Suprapubic skin (tissue), 4 donors: ENCODE measurements around the gene CDC42EP1.

Experiments
- POLR2A ChIP-seq, 2 donors: fragments of 450-650 bp; IDR thresholded peaks; one replicate each; pipeline ENCODE4 v1.6.1; 2017; ENCODE audit warnings: antibody characterized with exemption in 2 of 2, mild to moderate bottlenecking in 2 of 2, moderate library complexity in 2 of 2
- POLR2AphosphoS5 ChIP-seq, 3 donors: sonication (generic); formaldehyde crosslinking; IDR thresholded peaks; one replicate each; pipeline ENCODE4 v1.6.1; 2017; ENCODE audit warnings: antibody characterized with exemption in 3 of 3
- TF ChIP-seq, protein P1 (sequence below), 2 donors: fragments of 200-600 bp in 1 of 2; fragments of 450-650 bp in 1 of 2; sonication (generic) in 1 of 2; IDR thresholded peaks; one replicate each; pipeline ENCODE4 v1.5.1; 2016 to 2019; ENCODE audit warnings: antibody characterized with exemption in 2 of 2, mild to moderate bottlenecking in 1 of 2, moderate library complexity in 1 of 2

- TF ChIP-seq, protein P1, sequence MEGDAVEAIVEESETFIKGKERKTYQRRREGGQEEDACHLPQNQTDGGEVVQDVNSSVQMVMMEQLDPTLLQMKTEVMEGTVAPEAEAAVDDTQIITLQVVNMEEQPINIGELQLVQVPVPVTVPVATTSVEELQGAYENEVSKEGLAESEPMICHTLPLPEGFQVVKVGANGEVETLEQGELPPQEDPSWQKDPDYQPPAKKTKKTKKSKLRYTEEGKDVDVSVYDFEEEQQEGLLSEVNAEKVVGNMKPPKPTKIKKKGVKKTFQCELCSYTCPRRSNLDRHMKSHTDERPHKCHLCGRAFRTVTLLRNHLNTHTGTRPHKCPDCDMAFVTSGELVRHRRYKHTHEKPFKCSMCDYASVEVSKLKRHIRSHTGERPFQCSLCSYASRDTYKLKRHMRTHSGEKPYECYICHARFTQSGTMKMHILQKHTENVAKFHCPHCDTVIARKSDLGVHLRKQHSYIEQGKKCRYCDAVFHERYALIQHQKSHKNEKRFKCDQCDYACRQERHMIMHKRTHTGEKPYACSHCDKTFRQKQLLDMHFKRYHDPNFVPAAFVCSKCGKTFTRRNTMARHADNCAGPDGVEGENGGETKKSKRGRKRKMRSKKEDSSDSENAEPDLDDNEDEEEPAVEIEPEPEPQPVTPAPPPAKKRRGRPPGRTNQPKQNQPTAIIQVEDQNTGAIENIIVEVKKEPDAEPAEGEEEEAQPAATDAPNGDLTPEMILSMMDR (IDR thresholded peaks at IDR 0.05), result no peak
- no peak for TF ChIP-seq POLR2A (IDR thresholded peaks at IDR 0.05)
- no peak for TF ChIP-seq POLR2AphosphoS5 (IDR thresholded peaks at IDR 0.05)
Observed at GRCh38 chr22:37581504-37581903, 21.2 kb downstream of the CDC42EP1 start.
